OCI-M2 (cell line): ENCODE results near the gene SH3TC1.
A peak's percentile ranks its signal among the peaks of the same experiment; 100 is the strongest.

ENCODE experiments used
- DNase-seq: peaks from one replicate; lab custom pipeline; 2025; ENCODE audit not compliant: unreplicated experiment; lab: John Stamatoyannopoulos, UW

The SH3TC1 gene

DNA sequence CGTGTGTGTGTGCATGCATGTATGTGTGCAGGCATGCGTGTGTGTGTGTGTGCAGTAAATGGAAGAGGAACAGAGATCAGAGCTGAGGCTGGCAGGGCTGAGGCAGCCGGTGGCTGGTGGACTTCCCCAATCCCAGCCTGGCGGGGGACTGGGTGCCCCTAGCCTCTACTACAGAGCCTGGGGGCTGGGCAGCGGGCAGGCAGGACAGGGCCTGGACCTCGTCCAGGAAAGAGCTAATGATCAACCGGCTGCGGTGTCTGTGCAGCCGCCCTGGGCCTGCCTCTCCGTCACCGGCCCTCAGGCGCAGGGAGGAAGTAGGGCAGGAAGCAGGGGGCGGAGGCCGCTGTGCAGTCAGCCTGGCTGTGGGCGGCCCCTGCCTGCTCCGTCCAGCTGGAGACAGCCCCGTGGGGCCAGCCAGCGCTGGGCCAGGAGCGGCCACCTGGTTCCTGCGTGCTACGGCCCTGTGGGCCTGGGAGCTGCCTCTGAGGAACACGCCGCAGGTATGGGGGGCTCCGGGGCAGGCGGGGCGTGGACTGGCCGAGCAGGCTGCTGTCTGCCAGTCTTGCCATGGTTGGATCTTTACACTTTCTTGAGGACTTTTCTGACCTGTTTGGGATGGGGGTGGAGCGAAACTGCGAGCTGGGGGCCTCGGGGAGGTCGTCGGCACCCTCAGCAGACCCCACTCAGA is at the start of gene SH3TC1:
TSS of gene SH3TC1 (plus strand) at position 385 of the 688 bp plus-strand sequence. CDS start 5,905 bp downstream, outside the sequence.
- no peak for DNase-seq

DNA sequence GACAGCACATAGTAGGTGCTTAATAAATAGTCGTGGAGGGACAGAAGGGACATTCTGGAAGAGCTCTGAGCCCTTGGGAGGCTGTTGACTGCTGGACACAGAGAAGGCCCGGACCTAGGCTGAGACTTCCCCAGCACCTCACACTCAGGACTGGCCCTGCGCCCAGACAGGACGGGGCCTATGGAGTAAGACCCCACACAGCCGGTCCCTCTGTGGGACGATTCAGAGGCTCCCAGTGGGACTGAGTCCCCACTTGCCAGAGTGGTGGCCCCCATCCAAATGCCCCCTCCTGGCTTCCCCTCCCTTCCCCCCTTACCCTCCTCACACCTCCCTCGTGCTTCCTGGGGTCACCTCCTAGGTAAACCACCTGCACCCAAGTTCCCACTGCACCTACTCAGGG is 49.4 kb upstream of the SH3TC1 start:
- DNase-seq: no peak

DNA sequence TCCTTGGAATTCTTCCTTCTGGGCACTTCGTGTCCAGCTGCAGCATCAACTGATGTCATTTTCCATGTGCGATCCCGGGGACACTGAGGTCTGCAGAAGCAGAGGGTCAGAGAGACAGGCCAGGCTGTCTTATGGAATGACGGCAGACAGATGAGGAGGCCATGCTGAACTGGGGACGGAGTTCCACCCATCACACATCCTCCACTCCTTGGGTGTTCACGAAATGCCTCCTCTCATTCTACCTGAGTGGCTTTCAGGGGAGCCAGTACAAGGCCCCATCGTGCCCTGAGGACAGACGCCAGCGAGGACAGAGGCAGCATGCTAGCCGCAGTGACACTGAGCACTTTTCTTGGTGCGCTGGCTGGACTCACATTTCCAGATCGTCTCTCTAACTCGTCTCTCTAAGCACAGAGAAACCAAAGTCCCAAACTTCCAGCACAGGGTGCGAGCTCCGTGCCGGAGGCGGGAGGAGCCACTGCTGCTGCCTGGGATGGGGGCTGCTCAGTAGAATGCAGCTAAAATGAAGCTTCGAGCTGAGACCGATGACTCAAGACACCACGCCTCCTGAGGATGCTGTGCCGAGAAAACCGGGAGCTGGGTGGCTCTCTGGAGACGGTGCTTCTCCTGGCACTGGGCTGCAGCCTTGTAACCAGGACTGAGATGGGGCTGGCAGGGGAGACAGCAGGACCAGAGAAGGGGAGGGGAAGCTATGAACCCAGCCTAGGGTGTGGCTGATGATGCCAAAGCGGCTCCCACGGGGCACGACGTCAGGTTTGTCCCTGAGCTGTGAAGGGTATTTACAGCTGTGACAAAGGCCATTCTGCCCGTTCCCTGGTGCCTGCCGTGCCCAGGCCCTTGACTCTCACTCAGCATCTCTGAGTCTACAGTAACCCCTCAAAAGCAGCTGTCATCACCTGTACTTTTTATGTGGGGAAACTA is 48.7 kb upstream of the SH3TC1 start:
- no peak for DNase-seq

DNA sequence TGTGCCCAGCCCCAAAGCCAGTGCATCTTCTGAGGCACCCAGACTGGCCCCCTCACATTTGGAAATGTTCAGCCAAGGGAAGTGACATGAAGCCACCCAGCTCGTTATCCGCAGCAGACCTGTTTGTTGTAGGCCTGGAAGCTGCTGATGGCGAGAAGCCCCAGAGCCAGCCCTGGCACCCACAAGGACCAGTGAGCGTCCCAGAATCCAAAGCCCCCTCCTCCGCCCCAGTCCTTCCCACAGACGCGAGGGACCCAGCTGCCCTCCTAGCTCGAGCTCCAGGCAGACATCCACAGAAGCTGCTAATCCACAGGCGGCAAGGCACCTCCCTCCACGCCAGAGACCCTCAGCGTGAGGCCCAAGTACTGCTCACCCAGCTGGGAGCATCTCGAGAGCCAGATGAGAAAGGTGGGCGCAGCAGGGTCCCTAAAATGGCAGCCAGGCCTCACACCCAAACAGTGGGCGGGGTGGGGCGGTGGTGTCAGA is 47.9 kb upstream of the SH3TC1 start:
- DNase-seq: no peak

DNA sequence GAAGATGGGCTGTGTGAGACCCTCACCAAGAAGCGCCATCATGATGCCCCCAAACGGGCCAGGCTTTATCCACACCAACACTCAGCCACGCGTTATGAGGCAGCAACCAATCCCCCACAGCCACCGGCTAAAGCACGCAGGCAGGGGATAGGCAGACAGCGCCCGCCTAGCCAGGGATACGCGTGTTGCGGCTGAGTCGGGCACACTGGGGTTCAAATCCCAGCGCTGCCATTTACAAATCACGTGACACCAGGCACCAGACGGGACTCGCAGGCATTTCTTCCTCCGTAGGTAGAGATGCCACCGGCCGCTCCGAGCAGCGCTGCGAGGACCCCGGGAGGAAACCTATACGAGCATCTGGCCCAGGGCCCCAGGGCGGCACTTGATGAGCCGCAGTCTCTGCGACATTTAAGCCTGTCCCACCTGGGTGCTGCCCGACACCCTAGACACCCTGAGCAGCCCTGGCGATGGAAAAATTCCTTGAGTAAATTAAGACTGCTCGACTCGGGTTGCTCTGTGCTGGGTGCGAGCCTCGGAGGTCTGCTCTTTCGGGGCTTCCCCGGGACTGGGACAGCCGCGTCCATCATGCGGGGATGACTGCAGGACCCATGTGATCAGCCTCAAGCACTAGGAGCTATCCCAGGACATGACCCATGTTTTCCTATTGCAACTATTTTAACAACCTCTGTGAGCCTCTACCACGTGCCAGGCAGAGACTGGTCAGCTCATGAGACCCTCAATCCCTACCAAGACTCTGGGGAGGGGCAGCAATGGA is 46.8 kb upstream of the SH3TC1 start:
- no peak for DNase-seq

DNA sequence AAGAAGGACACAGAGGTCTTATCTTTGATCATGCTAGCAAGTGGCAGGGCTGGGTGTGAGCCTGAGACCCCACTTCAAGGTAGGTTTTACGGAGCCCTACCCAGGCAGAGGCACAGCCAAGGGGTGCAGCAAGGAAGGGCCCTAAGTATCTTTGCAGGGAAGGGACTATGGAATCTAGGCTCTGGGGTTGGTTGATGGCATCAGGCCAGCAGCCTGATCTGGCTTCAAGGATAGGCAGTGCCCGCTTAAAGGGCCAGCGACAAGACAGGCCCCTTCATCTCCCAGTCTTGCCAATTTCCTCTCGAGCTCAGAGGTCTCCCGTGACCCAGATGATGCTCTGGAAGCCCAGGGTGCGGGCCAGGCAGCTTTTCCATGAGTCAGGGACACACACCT is 46.2 kb upstream of the SH3TC1 start:
- no peak for DNase-seq

DNA sequence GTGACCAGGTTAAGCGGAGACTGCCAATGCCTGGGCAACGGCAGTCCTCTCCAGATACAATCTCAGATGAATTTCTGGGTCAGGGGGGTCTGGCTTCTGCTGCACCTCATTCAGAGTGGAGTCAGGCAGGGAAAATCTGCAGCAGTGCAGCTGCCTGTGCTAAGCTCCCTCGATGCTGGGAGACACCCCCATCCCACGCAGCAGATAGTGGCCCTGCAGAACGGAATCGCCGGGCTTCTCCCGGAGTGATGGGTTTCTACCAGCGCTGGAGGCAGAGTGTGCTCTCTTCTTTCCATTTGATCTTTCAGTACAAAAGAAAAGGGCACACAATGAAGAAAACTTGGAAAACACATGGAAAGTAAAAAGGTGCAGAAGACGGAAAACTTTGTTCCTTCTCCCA is 45.6 kb upstream of the SH3TC1 start:
- DNase-seq: no peak

DNA sequence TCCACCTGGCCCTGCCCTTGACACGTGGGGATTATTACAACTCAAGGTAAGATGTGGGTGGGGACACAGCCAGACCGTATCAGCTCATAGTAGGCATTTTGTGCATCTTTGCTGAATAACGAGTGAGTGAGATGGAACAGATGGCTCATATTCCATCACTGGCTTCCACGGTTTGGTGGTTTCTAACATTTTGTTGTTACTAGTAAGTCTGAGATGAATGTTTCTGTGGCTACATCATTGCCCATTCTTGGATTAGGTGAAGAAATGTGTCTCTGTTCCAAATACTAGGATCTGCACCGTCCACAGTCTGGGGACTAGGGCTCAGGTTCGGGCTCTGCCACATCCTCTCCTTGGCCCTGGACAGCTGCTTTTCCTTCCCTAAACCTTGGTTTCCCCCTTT is 44.0 kb upstream of the SH3TC1 start:
- DNase-seq: no peak

DNA sequence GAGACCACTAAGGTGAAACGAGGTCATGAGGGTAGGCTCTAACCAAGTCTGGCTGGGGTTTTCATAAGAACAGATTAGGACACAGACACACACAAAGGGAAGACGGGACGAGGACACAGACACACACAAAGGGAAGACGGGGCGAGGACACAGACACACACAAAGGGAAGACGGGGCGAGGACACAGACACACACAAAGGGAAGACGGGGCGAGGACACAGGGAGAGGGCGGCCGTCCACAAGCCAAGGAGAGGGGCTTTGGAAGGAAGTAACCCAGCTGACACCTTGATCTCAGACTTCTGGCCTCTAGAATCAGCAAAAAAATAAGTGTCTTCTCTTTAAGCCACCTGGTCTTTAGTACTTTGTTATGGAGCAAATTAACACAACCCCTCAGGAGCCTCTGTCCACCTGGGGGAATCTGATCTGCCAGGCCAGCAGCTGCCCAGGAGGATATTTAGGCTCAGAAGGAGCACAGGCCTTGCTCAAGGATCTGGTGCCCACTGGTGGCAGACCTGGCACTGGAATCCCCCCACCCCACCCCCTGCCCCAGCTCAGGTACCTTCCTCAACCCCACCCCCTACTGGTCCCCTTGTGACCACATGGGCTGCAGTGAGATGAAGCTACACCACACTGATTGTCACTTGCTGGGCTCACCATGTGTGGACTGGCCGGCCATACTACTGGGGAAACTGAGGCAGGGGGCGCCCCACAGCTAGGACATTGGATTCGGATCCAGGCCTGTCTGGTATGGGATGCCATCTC is 43.2 kb upstream of the SH3TC1 start:
- DNase-seq: no peak

DNA sequence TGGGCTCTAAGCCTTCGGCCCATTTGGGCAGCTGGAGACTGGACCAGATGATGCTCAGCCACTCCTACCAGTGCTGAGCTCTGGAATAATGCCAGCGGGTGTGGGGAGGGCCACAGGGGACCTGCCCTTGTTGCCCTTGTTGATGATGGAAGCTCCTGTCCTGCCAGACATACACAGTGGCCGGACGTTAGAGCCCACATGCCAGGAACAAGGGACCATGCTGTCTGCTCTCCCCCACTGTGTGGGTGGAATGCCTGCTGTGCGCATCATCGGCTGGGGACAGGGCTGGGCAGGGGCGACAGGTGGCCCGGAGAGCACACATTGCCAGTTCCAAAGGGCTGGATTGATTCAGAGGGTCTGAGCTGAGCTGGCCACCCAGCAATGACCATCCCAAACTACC is 42.5 kb upstream of the SH3TC1 start:
- no peak for DNase-seq

DNA sequence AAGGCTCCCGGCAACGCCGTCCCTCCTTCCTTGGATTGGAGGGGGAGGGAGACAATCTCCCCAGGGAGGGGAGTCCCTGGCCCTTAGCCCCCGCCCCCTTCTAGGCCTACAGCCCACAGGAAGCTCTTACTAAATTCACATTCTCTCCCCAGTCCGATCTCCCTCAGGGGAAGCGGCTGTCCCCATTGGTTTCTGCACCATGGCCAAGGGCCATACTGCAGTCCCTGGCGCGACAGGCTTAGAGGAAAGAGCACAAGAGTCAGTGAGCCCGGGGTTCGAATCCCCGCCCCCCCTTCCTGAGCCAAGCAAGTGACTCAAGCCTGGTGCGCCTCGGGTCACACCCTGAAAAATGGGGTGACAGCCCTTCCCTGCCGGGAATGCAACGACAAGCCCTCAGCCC is 41.6 kb upstream of the SH3TC1 start:
- no peak for DNase-seq

DNA sequence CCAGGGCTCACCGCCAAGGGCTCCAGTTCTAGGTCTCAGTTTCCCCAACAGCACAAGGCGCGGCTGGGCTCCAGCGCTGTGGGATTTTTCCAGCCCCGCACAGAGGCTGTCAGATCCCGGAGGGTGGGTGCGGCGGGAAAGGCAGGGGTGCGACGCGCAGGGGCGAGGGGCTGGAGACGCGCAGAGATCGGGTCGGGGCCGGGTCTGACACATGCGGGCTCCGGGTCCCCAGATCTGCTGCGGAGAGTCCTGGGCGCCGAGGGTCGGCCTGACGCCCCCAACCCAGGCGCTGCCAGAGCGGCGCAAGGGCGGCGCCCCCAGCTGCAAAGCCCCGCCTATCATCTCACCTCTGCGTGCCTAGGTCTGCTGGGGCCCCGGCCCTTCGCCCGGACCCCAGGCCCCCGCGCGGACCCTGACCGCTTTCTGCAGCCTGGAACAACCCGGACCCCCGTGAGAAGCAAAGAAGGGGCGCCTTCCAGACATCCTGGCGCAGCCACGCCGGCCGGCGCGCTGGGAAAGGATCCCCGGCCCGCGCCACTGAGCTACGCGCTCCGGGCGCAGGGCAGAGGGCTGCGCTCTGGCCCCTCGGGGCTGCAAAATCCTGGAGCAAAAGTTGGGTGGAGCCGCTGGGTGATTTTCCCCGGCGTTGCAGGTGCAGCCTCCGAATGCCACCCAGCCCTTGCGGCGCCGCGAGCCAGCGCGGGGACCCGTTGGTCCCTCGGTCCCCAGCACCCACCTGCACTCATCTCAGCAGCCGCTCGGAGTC is 41.0 kb upstream of the SH3TC1 start:
- DNase-seq: no peak

DNA sequence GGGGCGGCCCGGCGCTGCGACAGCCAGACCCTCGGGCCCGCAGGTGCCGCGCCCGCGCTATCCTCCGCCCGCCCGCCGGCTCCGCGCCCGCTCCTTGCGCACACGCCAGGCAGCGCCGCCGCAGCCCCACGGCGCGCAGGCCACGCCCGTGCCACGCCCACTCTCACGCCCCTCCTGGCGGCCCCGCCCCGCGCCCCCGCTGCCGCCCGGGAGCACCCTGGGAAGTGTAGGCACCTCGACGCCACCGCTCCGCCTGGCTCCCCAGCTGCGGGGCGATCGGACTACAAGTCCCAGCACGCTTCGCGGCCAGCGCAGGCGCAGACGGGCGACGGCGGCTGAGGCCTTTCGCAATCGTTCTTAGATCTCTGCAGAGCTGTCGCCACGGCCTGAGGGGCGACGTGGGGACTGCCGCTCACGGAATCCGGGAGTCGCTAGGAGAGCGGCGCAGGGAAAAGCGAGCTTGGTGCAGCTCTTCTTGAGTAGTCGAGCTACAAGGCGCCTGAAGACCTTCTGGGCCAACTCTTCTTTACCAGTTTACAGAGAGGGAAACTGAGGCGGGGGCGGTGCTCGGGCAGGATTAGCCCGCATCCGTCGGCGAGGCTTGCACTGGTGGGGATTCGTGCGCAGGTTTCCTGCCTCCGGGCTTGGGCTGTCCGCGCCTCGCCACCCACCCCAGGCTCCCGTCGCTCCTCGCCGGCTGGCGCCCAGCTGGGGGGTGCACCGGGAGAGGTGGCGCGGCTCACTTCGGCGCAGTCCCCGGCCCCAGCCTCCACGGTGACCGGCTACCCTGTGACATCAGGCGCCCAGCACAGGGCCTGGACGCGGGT is 40.2 kb upstream of the SH3TC1 start, which contains the start of gene ABLIM2:
TSS of gene ABLIM2 (minus strand) at position 104 of the 827 bp plus-strand sequence. CDS start 124 bp downstream, outside the sequence.
- peak; percentile 49 for DNase-seq

DNA sequence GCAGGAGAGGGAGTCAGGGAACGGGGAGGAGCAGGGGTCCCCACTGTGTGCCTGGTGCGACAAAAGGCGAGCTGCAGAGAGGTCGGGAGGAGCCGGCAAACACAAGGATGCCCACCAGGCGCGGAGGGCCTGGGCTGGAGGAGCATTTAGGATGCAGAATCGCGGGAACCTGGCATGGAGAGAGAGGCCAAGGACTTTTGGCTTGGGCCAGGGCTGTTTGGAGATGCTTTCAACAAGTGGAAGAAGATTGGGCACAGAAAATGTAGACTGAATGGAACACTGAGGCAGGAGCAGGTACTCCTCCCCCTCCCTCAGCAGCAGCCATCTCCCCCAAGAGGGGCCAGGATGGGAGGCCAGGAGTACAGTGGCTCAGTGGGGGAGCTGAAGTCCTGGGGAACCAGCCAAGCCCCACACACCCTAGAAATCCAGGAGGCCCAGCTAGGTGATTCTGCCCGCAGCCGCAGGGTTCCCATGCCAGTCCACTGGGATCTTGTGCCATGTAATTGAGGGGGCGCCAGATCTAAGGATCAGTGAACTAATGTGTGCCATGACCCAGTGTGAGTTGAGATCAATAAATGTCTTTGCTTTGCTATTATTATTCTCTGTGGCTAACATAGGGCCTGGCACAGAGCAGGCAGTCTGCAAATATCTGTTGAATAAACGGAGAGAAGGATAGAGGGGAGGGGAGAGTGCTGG is 39.4 kb upstream of the SH3TC1 start:
- DNase-seq: no peak

DNA sequence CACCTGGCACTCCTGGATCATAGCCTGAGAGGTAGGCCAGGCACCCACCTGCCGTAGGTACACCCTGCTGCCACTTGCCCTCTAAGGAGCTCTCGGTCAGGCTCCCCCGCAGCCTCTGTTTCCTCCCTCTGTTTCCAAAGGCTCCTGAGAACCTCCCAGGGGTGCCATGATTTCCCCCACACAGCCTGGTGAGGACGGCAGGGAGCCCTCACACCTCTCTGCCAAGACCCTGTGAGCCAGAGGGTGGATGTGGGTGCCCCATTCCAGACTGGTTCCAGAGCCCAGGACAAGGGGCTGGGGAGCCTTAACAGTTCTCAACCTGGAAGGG is 38.9 kb upstream of the SH3TC1 start:
- no peak for DNase-seq

DNA sequence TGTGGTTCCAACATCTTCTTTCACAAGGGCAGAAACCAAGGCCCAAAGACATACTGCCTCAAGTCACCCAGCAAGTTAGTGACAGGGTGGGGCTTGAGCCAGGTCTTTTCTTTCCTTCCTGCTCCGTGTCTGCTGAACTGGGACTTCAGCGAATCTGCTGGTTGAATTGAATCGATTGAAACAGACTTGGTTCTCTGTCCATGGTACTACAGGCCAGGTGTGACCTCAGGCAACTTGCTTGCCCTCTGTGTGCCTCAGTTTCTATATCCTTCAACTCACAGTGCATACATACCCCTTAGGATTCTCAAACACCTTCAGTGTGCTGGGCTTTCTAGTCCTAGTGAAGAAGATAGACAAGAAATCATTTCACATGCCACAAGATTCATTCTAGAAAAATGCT is 38.5 kb upstream of the SH3TC1 start:
- no peak for DNase-seq

DNA sequence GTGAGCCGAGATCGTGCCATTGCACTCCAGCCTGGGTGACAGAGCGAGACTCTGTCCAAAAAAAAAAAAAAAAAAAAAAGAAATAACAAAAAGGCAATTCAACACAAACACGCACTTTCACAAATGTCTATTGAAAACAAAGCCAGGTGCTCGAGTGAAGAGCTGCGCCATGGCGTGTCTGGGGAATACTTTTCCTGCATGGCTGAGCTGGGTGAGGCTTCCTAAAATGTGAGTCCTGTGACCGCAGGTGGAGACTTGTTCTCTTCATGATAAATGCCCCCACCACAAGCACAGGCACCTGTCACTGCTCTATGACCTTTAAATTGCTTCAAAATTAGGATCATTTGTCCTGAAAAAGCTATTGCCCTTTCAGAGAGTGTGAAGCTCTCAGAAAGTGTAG is 36.5 kb upstream of the SH3TC1 start:
- no peak for DNase-seq

DNA sequence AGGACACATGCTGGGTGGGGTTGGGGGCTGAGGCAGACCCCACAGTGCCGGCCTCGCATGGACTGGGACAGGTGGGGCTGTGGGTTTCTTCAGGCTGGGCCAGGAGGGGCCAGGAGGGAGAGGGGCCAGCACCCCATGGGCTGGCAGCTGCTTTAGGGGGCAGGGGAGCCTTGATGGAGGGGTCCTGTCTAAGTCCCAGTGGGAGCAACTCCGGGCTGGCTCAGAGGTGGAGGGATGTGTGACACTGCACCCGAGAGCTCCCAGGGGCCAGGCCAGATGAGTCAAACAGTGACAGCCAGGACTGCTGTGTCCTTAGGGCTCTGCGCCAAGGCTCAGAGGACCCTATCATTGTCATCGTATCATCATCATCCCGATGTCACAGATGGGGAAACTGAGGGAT is 36.1 kb upstream of the SH3TC1 start:
- DNase-seq: no peak
